Measurements from ENCODE around the gene ZXDC. TPM values are rescaled to one million over a fixed set of nuclear protein-coding genes. Genes with fewer than 3 reads are reported as not detected.

ZXDC gene
- total and polyA plus RNA-seq, 8 donors = 30.1 to 40.8 (median 35.5) TPM

DNA sequence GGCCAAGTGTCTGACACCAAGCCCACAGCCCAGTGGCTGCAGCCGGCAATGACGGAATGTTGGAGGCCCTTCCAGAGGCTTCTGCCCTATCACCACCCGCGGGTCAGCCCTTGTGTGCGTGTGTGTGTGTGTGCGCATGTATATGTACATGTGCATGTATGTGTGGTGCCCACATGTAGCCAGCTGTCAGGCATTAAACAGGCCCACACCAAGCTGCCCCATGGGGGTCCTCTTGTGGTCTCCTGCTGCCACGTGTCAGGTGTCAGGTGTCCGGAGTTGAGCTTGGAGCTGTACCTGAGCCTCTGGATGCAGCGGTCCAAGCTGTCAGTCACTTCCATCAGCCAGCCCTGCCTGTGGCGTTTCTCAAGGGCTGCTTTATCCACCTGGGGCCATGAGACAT, 28.0 kb upstream of the ZXDC start:
- no peak overlapping the region for H3K4me3 ChIP-seq
- H3K9me3 ChIP-seq = no peaks in the 10 kb centered on the region
- intact Hi-C loops (cut with DNase I) = no loop called here
- DNase-seq (peak in 1 of 4 donors; percentile 58), ATAC-seq (no peak)
- H3K27ac ChIP-seq = no peak overlapping the region
- TF ChIP-seq, protein P1, sequence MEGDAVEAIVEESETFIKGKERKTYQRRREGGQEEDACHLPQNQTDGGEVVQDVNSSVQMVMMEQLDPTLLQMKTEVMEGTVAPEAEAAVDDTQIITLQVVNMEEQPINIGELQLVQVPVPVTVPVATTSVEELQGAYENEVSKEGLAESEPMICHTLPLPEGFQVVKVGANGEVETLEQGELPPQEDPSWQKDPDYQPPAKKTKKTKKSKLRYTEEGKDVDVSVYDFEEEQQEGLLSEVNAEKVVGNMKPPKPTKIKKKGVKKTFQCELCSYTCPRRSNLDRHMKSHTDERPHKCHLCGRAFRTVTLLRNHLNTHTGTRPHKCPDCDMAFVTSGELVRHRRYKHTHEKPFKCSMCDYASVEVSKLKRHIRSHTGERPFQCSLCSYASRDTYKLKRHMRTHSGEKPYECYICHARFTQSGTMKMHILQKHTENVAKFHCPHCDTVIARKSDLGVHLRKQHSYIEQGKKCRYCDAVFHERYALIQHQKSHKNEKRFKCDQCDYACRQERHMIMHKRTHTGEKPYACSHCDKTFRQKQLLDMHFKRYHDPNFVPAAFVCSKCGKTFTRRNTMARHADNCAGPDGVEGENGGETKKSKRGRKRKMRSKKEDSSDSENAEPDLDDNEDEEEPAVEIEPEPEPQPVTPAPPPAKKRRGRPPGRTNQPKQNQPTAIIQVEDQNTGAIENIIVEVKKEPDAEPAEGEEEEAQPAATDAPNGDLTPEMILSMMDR (IDR thresholded peaks at IDR 0.05) = no peak
- H3K27me3 ChIP-seq = peaks cover 0 to 20% of the 10 kb centered on the region in 2 donors
- H3K36me3 ChIP-seq = no peaks in the 10 kb centered on the region
- no peaks in the 10 kb centered on the region for H3K4me1 ChIP-seq

DNA sequence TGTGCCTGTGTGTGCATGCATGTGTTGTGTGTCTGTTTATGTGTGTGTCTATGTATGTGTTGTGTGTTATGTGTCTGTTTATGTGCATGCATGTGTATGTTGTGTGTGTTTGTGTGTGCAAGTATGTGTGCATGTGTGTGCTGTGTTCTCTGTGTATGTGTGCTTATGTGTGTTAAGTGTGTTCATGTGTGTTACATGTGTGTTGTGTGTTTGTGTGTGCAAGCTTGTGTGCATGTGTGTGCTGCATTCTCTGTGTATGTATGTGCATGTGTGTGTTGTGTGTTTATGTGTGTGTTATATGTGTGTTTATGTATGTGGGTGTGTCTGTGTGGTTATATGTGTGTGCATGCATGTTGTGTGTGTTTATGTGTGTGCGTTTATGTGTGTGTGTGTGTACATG, 27.0 kb upstream of the ZXDC start:
- intact Hi-C loops (cut with DNase I) = no loop called here
- no peak overlapping the region for H3K4me3 ChIP-seq
- peaks cover 0 to 20% of the 10 kb centered on the region in 2 donors for H3K27me3 ChIP-seq
- TF ChIP-seq, protein P1 (IDR thresholded peaks at IDR 0.05) = no peak
- H3K4me1 ChIP-seq = no peaks in the 10 kb centered on the region
- ATAC-seq = no peak
- no peak overlapping the region for H3K27ac ChIP-seq
- no peaks in the 10 kb centered on the region for H3K9me3 ChIP-seq
- H3K36me3 ChIP-seq = no peaks in the 10 kb centered on the region
- DNase-seq = no peak

DNA sequence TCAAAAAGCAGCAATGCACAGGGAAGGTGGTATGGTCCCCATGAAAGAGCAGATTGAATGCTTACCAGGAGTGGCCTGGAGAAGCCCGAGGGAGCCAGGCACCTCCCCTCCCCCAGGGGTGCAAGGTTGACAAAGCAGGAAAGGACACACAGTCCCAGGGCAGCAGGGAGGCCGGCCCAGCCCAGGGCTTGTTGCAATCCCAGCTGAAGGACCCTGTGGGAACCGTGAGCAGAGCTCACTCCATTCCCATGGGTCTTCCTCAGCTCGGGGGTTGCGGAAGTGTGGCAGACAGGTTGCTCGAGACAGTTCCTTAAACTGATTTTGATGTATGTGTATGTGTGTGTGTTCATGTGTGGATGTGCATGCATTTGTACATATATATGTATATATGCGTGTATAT, 26.0 kb upstream of the ZXDC start:
- peaks cover 0 to 20% of the 10 kb centered on the region in 2 donors for H3K27me3 ChIP-seq
- ATAC-seq (no peak), DNase-seq (peak in 1 of 4 donors; percentile 75)
- H3K4me1 ChIP-seq = peaks cover 0 to 4% of the 10 kb centered on the region in 2 donors
- H3K27ac ChIP-seq = no peak overlapping the region
- intact Hi-C loops (cut with DNase I) = no loop called here
- TF ChIP-seq, protein P1 (IDR thresholded peaks at IDR 0.05) = no peak
- no peak overlapping the region for H3K4me3 ChIP-seq
- no peaks in the 10 kb centered on the region for H3K9me3 ChIP-seq
- no peaks in the 10 kb centered on the region for H3K36me3 ChIP-seq

DNA sequence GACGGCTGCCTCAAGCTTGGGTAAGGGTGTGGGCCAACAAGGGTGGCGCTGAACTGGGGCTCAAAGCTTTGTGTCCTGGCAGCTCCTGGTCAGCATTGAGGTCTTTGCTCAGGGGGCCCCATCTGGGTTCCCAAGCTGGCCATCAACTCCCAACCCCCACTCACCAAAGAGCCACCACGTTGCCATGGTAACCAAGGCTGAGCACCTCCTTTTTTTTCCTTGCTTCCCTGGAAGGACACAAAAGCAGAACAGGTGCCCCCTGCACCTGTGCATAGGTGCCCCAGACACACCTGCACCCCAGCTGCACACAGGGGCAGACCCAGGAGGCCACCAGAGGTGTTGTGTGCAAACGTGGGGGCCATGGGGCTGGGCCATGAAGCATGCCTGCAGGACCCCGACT, 25.4 kb upstream of the ZXDC start:
- H3K36me3 ChIP-seq = no peaks in the 10 kb centered on the region
- intact Hi-C loops (cut with DNase I) = no loop called here

DNA sequence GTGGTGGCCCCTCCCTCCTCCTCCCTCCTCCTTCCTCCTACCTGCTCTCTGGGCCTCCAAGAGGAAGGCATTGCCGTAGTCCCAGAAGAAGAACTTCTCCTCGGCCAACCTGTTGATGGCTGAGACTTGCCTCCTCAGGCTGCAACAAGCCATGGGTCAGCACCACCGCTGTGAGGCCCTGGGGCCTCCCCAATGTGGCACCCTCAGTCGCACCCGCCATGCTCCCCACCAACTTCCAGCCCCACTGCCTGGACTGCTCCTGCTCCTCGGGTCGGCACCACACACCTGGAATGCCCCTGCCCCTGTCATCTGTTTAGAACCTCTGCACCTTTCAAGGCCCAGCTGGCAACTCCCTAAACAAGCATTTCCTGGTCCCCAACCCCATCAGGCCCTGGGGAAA, 24.3 kb upstream of the ZXDC start:
- no peaks in the 10 kb centered on the region for H3K36me3 ChIP-seq
- no peak overlapping the region for H3K4me3 ChIP-seq
- DNase-seq (peak in 1 of 4 donors; percentile 55), ATAC-seq (no peak)
- peaks cover 0 to 17% of the 10 kb centered on the region in 2 donors for H3K27me3 ChIP-seq
- TF ChIP-seq, protein P1 (IDR thresholded peaks at IDR 0.05) = no peak
- no peak overlapping the region for H3K27ac ChIP-seq
- intact Hi-C loops (cut with DNase I) = no loop called here
- H3K9me3 ChIP-seq = no peaks in the 10 kb centered on the region
- peaks cover 0 to 4% of the 10 kb centered on the region in 2 donors for H3K4me1 ChIP-seq

More for the DNA sequence above, 25.4 kb upstream of the ZXDC start:
- H3K9me3 ChIP-seq = no peaks in the 10 kb centered on the region
- H3K27ac ChIP-seq = no peak overlapping the region
- TF ChIP-seq, protein P1 (IDR thresholded peaks at IDR 0.05) = no peak
- DNase-seq (peak in 1 of 4 donors; percentile 32), ATAC-seq (no peak)
- H3K4me3 ChIP-seq = no peak overlapping the region
- H3K27me3 ChIP-seq = peaks cover 0 to 20% of the 10 kb centered on the region in 2 donors
- peaks cover 0 to 4% of the 10 kb centered on the region in 2 donors for H3K4me1 ChIP-seq
